ENCODE data around the gene CHRNA4.
"Not testable (repeated sequence)": the region's sequence is repeated elsewhere in the genome, so short reads cannot be mapped to it uniquely, and the experiment has no call there.

CHRNA4 gene

DNA sequence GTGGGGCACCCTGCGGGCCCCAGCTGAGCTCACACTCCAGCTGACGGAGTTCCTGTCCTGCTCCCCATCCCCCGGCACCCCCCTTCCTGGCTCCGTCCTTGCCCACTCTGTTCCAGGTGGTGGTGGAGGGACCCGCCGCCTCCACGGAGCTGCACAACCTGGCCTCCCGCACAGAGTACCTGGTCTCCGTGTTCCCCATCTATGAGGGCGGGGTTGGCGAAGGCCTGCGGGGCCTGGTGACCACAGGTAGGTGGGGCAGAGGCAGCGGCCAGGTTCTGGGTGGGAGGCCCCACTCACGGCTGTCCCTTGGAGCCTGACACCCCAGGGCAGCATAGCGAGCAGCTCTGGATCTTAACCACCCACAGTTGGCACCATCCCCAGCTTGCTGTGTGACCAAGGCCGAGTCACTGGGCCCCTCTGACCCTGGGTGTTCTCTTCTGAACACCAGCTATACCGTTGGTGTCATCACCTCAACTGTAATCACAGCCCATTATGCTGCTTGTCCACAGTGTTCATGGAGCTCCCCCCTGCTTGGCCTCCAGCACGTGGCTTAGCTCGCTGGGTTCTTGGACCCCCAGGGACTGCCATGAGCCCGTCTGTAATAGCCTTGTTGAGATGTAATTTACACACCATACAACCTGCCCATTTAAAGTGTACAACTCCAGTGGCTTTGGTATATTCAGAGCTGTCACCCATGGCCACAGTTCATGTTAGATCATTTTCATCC is 50.7 kb downstream of the CHRNA4 start:
- no peak for DNase-seq (ENCODE audit: low read depth in 2 of 2, low spot score in 1 of 2)

GRCh38 chr20:63309261-63310071 is 51.7 kb downstream of the CHRNA4 start:
- no peak for DNase-seq (ENCODE audit: low read depth in 2 of 2, low spot score in 1 of 2)

DNA sequence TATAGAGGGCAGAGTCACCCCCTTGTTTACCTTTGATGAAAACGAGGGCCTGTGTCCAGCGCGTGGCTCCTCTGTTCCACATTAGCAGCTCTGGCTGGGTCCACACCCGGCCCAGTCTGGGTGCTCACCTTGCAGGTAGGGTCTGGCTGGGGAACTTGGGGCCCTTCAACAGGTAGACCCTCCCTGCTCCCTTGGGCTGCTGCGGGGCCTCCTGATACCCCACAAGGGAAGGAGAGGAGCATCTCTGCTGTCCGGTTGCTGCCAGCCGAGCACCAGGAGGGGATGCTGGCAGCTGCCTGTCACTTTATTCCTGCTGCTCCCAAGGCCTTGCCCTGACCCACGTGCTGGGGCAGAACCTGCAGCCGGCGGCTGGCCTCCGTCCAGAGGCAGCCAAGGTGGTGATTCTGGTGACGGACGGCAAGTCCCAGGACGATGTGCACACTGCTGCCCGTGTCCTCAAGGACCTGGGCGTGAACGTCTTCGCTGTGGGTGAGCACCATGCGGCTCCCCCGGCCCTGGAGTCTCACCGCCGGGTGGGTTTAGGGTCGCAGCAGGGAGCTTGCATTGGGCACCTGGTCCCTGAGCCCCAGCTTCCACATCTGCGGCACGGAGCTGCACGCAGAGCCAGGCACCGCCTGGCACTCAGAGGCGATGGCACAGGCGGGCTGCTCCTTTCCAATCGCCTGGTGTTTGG is 52.8 kb downstream of the CHRNA4 start:
- no peak for DNase-seq (ENCODE audit: low read depth in 2 of 2, low spot score in 1 of 2)

- DNase-seq (ENCODE audit: low read depth in 2 of 2, low spot score in 1 of 2): no peak
These were observed 53.5 kb downstream of the CHRNA4 start for GRCh38 chr20:63307538-63308217.

- no peak for DNase-seq (ENCODE audit: low read depth in 2 of 2, low spot score in 1 of 2)
These were observed 54.2 kb downstream of the CHRNA4 start for GRCh38 chr20:63306673-63307537.

DNA sequence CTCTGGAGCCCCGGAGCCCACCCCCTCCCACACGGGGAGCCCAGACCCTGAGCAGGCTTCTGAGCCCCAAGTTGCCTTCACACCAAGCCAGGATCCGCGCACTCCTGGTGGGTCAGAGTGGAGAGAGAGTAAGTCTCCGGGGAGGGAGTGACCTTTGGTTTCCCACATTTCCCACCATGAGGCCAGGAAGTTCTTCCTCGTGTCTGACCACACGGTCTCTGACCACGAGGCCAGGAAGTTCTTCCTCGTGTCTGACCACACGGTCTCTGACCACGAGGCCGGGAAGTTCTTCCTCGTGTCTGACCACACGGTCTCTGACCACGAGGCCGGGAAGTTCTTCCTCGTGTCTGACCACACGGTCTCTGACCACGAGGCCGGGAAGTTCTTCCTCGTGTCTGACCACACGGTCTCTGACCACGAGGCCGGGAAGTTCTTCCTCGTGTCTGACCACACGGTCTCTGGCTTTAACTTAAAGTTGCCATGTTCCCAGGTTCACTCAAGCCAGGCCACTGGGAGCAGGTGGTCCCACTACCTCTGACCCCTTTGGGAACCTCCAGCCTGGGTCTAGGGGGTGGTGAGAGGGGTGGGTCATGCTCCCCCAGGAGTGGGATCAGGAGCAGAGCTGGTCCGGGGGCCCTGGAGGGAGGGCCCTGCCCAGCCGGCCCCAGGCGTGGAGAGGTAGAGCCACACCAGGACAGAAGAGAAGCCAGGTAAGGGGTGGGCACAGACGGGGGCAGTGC is 55.0 kb downstream of the CHRNA4 start:
- not testable (repeated sequence) for DNase-seq (ENCODE audit: low read depth in 2 of 2, low spot score in 1 of 2)

- DNase-seq (ENCODE audit: low read depth in 2 of 2, low spot score in 1 of 2): no peak
These were observed 55.8 kb downstream of the CHRNA4 start for GRCh38 chr20:63305393-63305792.

GRCh38 chr20:63303095-63303666 is 58.0 kb downstream of the CHRNA4 start:
- no peak for DNase-seq (ENCODE audit: low read depth in 2 of 2, low spot score in 1 of 2)

DNA sequence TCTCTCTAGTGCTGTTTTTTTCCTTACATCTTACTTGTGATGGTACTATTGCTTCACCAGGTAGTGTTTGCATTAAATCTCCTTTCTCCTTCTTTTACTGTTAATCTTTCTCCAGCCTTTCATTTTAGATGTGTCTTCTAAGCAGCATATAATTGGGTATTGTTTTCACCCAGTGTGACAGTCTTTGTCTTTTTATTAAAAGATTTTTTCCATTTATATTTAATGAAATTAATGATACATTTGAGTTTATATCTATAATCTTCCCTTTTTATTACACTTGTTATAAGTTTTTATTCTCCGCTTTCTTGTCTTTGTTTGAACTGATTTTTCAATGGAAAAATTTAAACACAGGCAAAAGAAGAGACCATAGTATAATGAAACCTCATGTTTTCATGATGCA is 59.5 kb downstream of the CHRNA4 start:
- DNase-seq (ENCODE audit: low read depth in 2 of 2, low spot score in 1 of 2): no peak

GRCh38 chr20:63298731-63299312 is 62.3 kb downstream of the CHRNA4 start:
- no peak for DNase-seq (ENCODE audit: low read depth in 2 of 2, low spot score in 1 of 2)

GRCh38 chr20:63297796-63298572 is 63.2 kb downstream of the CHRNA4 start:
- DNase-seq (ENCODE audit: low read depth in 2 of 2, low spot score in 1 of 2): no peak

DNA sequence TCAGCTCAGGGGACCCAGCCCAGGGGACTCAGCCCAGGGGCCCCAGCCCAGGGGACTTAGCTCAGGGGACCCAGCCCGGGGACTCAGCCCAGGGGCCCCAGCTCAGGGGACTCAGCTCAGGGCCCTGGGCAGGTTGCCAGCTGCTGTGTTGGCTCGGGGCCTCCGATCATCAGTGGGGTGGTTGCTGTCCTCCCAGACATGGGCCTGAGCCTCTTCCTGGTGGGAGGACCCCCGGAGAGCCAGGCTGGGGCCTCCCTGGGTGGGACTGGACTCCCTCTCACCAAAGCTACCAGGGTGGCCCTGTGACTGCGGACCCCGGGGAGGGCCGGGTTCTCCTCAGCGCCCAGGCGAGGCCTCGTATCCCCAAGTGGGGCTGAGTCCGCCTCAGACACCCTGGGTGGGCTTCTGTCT is 63.8 kb downstream of the CHRNA4 start:
- no peak for DNase-seq (ENCODE audit: low read depth in 2 of 2, low spot score in 1 of 2)

- DNase-seq (ENCODE audit: low read depth in 2 of 2, low spot score in 1 of 2): no peak
These were observed 64.4 kb downstream of the CHRNA4 start for GRCh38 chr20:63296531-63297299.

DNA sequence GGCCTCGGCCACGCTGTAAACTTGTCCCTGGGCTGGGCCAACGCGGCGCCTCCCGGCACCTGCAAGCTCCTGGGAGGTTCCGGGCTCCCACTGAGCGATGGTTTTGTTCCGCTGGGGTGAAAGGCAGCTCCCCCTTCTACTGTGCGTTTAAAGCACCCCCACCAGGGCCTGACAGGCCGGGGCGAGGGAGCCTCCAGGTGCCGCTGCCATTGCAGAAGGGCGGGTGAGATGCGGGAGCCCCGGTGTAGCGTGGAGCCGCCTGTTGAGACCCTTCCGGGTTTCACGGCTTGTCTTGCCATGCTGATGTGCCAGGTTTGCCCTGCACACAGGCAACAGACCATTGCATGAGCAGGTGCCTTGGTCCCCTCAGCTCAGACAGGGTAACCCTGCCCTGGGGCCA is 65.3 kb downstream of the CHRNA4 start:
- no peak for DNase-seq (ENCODE audit: low read depth in 2 of 2, low spot score in 1 of 2)

DNA sequence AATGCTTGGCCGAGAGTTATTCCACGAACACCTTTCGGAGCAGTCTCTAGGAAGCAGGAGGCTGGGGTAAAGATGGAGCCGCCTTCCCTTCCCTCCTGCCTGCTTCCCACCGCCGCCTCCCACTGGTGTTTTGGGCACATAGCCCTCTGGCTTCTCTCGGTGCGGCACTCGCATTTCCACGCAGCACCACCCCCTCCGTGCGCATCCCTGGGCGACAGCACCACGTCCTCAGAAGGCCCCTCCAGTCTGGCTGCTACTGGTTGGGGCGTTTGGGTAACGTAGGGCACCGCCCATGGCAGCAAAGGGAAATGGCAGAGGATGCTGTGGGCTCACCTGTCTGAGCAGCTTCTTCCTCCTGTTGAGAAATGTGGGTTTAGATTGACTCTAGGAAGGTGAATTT is 65.7 kb downstream of the CHRNA4 start:
- no peak for DNase-seq (ENCODE audit: low read depth in 2 of 2, low spot score in 1 of 2)

- no peak for DNase-seq (ENCODE audit: low read depth in 2 of 2, low spot score in 1 of 2)
These were observed 66.1 kb downstream of the CHRNA4 start for GRCh38 chr20:63295018-63295417.

GRCh38 chr20:63294536-63294900 is 66.6 kb downstream of the CHRNA4 start:
- DNase-seq (ENCODE audit: low read depth in 2 of 2, low spot score in 1 of 2): no peak

Data from stimulated activated CD8-positive, alpha-beta memory T cell treated with anti-CD3 and anti-CD28 coated beads, Interleukin-4, amount 100 ng/mL, for 4 hours (primary cell).